Activated gamma-delta T cell treated with Interleukin-2 at 50 U/mL for 16 hours (primary cell): ENCODE data around the gene TNNT1.
"Not testable (repeated sequence)": the region's sequence is repeated elsewhere in the genome, so short reads cannot be mapped to it uniquely, and the experiment has no call there.

Experiments used
- DNase-seq: peaks from one replicate; pipeline ENCODE4 v3.0.0-alpha.2; 2020

TNNT1 gene

DNA sequence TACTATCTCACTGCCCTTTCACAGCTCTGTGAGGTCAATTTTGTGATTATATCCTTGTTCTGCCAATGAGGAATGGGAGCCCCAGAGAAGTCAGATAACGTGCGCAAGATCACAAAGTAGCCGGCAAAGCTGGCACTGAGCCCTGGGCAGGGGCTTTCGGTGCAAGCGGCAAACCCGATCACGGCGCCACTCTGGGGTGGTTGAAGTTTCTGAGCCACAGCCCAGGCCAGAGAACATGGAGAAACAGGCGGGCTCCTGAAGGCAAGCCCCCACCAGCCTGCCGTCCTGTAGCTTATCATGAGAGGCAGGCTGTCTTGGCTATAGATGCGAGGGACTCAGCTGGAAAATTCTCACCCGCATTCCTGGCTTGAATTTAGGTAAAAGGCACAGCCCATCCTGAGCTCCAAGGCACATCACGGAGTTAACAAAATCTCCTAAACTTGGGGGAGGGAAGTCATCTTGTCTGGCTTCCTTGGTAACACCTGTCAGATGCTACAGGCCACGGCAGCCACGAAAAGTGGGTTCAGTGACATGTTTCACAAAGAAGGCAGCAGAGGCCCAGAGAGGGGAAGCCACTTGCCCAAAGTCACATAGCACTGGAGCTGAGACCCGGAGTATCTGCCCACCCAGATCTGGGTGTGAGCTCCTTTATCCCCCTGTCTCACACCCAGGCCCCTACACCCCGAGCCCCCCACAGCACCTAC, 12.5 kb downstream of the TNNT1 start:
- no peak for DNase-seq

DNA sequence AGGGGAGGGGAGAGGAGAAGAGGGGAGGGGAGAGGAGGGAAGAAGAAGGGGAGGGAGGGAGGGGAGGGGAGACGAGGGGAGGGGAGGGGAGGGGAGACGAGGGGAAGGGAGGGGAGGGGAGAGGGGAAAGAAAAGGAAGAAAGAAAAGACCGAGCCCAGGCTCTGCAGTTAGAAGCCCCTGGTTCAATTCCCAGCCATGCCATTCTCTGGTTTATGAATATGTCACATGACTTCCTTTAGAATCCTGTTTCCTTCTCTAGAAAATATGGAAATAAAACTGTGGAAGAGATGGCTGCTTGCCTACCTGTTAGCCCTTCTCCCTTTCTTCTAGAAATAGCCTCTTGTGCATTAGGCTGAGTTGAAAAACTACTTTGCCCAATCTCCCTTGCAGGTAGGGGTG, 14.3 kb downstream of the TNNT1 start:
- no peak for DNase-seq

DNA sequence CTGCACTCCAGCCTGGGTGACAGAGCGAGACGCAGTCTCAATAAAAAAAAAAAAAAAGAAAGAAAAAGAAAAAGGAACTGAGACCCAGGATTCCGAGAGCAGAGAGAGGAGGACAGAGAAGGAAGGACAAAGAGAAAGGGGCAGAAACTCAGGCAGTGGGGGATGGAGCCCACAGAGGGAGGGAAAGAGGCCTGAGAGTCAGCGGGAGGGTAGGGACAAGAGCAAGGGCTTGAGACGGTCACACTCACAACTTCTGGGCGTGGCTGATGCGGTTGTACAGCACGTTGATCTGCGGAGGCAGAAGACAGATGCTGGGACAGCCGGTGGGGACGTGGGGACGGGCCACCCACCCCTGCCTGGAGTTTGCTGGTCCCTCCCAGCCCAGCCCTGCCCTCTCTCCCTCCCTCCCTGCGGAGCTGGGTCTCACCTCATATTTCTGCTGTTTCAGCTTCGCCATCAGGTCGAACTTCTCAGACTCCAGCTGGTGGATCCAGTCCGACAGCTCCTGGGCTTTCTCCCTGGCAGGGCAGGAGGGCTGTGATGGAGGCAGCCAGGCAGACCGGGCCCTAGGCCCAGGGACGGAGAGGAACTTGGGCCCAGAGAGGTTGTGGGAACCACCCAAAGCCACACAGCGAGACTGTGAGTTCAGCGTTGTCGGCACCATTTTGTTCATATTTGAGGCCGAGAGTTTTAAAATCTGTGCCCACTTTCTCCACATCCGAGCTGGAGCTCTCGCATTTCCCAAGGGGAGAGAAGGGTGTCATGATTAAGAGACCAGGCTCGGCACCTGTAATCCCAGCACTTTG, 15.2 kb downstream of the TNNT1 start:
- DNase-seq = no peak

DNA sequence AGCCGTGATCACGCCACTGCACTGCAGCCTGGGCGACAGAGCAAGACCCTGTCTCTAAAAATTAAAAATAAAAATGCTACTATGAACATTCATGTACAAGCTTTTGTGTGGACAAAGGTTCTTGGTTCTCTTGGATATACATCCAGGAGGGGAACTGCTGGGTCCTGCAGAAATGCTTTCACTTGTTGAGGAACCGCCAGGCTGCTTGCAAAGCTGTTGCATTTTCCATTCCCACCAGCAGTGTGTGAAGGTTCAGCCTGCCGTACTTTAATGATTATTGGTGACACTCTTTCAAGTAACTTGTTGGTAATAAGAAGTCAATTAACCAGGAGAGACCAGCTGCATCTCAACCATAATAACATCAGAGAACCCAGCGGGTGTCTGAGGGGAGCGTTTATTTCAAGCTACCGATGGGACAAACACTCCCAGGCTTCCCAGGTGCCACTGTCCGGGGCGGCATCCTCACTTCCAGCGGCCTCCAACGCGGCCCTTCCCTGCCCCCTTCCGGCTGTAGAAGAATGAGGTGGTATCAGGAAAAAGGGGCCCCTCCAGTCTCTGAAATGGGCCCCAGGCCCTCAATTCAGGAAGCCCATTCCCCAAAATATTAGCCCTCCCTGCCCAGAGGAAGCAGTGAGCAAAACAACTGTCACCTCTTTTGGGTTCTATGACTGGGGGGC, 16.4 kb downstream of the TNNT1 start:
- DNase-seq = no peak

DNA sequence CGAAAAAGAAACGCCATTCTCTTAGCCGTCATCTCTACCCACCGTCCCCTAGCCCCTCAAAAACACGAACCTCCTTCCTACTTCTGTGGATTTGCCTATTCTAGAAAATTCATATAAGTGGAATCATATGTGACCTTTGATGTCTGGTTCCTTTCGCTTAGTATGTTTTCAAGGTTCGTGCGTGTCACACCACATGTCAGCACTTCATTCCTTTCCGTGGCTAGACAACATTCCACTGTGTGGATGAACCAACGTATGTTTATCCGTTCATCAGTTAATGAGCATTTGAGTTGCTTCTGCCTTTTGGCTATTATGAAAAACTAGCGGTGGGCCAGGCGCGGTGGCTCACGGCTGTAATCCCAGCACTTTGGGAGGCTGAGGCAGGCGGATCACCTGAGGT, 17.6 kb downstream of the TNNT1 start:
- DNase-seq = no peak

DNA sequence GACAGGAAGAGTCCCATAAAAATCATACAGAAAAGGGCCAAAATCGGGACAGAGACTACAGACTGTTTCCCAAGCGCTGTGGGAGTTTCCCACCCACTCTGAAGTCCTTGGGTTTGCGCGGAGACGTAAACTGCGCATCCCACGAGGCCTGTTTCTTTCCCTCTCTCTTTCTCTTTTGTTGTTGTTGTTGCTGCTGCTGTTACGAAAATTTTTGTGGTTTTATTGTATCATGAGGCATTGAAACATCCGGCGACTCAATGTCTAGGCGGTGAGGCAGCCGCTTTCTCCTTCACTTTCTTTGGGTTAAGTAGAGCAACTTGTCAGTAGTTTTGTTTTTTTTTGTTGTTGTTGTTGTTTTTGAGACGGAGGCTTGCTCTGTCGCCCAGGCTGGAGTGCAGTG, 30.0 kb downstream of the TNNT1 start:
- DNase-seq = no peak

DNA sequence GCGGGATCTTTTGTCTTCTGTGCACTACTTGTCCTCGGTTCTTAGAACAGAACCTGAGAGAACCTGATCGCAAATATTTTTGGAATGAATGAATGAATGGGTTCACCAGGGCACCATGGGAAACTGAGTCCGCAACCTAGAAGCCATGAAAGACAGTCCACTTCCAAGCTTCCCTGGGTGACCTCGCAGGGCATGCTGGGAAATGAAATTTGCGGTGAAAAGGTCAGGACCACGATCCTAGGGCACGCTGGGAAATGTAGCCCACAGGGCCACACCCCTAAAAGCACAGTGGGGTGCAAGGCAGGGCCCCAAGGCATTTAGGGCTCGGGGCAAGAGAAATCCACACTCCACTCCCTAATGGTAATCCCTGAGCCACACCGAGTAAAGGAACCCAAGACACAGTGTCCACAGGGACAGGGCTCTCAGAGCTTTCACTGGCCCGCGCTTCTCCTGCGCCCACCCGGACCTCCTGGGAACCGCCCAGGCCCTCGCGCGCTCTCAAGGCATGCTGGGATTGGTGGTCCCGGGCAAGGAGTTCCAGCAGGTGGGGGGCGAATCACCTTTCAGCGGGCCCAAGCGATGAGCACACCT, 30.5 kb downstream of the TNNT1 start:
- no peak for DNase-seq

DNA sequence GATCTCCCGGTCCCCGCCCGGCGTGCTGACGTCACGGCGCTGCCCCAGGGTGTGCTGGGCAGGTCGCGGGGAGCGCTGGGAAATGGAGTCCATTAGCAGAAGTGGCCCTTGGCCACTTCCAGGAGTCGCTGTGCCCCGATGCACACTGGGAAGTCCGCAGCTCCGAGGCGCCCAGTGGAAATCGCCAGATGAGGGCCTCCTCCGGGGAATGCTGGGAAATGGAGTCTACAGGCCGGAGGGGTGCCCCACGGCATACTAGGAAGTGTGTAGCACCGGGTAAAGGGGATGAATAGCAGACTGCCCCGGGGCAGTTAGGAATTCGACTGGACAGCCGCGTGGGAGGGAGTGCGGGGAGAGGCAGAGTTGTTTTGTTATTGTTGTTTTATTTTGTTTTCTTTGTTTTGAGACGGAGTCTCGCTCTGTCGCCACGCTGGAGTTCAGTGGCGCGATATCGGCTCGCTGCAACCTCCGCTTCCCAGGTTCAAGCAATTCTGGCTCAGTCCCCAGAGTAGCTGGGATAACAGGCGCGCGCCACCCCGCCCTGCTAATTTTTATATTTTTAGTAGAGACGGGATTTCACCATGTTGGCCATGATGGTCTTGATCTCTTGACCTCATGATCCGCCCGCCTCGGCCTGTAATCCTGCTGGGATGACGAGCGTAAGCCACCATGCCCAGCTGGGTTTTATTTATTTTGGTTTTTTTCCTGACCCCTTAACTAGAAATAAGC, 31.2 kb downstream of the TNNT1 start:
- peak; percentile 96 for DNase-seq

DNA sequence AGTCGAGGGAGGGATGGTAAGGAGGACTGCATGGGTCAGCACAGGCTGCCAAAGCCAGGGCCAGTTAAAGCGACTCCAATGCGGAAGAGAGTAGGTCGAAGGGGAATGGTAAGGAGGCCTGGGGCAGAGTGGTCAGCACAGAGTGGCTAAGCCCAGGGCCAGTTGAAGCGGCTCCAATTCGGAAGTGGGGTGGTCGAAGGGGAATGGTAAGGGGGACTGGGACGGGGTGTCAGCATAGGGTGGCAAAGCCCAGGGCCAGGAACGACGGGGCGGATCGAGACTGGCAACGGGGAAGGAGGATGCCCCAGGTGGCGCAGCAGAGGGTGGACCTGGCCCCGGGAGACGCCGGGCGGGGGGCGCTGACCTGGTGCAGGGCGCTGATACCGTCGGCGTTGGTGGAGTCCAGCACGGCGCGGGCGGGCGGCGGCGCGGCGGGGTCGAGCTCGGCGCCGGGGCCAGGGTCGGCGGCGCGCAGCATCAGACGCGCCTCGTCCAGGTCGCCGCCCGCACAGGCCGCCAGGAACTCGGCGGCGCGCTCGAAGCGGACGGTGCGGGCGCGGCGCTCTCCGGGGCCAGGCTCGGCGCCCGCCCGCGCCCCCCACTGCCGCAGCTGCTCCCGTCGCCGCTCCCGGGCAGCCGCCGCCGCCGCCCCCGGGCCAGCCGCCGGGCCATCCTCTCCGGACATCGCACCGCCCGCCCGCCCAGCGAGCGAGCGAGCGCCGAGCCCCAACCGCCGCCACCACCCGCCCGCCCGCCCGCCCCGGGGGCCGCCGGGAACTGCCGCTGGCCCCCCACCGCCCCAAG, 31.9 kb downstream of the TNNT1 start, which contains the start of gene PPP1R12C:
PPP1R12C (minus strand) TSS at position 779 of the 804 bp plus-strand sequence; CDS start at position 685, 94 bp downstream.
- DNase-seq = no peak

DNA sequence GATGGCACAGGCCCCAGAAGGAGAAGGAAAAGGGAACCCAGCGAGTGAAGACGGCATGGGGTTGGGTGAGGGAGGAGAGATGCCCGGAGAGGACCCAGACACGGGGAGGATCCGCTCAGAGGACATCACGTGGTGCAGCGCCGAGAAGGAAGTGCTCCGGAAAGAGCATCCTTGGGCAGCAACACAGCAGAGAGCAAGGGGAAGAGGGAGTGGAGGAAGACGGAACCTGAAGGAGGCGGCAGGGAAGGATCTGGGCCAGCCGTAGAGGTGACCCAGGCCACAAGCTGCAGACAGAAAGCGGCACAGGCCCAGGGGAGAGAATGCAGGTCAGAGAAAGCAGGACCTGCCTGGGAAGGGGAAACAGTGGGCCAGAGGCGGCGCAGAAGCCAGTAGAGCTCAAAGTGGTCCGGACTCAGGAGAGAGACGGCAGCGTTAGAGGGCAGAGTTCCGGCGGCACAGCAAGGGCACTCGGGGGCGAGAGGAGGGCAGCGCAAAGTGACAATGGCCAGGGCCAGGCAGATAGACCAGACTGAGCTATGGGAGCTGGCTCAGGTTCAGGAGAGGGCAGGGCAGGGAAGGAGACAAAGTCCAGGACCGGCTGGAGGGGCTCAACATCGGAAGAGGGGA, 32.7 kb downstream of the TNNT1 start:
- peak; percentile 45 for DNase-seq

DNA sequence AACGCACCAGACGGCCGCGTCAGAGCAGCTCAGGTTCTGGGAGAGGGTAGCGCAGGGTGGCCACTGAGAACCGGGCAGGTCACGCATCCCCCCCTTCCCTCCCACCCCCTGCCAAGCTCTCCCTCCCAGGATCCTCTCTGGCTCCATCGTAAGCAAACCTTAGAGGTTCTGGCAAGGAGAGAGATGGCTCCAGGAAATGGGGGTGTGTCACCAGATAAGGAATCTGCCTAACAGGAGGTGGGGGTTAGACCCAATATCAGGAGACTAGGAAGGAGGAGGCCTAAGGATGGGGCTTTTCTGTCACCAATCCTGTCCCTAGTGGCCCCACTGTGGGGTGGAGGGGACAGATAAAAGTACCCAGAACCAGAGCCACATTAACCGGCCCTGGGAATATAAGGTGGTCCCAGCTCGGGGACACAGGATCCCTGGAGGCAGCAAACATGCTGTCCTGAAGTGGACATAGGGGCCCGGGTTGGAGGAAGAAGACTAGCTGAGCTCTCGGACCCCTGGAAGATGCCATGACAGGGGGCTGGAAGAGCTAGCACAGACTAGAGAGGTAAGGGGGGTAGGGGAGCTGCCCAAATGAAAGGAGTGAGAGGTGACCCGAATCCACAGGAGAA, 33.5 kb downstream of the TNNT1 start:
- DNase-seq = no peak

DNA sequence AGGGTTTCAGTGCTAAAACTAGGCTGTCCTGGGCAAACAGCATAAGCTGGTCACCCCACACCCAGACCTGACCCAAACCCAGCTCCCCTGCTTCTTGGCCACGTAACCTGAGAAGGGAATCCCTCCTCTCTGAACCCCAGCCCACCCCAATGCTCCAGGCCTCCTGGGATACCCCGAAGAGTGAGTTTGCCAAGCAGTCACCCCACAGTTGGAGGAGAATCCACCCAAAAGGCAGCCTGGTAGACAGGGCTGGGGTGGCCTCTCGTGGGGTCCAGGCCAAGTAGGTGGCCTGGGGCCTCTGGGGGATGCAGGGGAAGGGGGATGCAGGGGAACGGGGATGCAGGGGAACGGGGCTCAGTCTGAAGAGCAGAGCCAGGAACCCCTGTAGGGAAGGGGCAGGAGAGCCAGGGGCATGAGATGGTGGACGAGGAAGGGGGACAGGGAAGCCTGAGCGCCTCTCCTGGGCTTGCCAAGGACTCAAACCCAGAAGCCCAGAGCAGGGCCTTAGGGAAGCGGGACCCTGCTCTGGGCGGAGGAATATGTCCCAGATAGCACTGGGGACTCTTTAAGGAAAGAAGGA, 34.4 kb downstream of the TNNT1 start:
- DNase-seq = no peak

DNA sequence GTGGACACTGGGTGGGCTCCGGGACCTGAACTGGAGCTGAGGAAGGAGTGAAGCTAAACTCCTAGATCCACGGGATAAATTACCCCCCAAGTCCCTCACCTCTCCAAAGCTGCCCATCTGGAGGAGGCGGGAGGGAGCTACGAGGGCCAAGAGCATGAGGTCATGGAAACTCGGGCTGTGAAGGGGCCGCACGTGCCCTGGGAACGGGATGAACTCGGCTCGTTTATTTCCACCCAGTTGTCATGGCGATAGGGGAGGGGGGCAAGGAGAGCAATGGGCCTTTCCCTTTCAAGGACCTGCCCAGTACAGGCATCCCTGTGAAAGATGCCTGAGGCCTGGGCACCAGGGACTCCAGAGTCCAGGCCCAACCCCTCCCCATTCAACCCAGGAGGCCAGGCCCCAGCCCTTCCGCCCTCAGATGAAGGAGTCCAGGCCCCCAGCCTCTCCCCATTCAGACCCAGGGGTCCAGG, 35.4 kb downstream of the TNNT1 start:
- no peak for DNase-seq

DNA sequence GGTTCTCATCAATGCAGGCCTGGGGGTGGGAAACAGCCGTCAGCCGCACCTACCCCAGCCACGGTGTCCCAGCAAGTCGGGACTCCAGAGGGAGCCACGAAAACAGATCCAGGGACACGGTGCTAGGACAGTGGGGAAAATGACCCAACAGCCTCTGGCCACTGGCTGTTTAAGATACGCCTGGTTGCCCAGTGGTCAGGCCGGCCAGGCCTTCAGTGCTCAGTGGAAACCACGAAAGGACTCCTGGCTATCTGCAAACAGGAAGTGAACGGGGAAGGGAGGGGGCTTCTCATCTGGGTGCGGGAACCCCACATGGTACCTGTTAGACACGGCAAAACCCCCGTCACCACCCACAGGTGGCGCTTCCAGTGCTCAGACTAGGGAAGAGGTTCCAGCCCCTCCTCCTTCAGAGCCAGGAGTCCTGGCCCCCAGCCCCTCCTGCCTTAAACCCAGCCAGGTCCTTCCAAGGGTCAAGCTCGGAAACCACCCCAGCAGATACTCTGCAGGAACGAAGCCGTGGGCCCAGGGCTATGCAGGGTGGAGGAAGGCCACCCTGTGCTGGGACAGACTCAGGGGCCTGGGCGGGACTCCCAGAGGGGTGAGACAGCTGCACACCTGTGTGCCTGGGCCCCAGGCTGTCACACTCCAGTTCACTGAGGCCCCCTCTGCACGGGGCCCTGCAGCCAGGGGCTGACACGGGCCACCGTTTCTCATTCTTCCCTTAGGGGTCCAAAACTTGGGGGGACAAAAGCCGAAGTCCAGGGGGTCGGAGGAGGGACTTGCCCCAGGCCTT, 36.0 kb downstream of the TNNT1 start:
- DNase-seq = no peak

DNA sequence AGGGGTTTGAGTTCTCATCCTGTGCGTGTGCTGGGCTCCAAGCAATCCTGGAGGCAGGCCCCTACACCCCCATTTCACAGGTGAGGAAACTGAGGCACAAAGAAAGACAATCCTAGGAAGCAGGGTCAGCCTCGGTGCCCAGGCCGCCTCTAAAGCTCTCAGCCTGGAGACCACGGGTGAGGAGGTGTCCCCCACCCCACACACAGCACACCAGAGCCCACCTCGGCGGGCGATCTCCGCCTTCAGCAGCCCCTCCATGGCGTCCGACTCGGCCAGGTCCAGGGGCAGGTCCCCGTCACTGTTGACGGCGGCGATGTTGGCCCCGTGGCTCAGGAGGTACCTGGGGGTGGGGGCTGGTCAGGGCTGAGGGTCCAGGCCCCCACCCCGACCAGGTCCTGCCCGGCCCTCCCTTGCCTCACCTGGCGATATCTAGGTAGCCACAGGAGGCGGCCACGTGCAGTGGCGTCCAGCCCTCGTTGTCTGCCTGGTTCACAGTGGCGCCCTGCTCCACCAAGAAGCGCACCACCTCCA, 36.7 kb downstream of the TNNT1 start:
- DNase-seq = no peak

DNA sequence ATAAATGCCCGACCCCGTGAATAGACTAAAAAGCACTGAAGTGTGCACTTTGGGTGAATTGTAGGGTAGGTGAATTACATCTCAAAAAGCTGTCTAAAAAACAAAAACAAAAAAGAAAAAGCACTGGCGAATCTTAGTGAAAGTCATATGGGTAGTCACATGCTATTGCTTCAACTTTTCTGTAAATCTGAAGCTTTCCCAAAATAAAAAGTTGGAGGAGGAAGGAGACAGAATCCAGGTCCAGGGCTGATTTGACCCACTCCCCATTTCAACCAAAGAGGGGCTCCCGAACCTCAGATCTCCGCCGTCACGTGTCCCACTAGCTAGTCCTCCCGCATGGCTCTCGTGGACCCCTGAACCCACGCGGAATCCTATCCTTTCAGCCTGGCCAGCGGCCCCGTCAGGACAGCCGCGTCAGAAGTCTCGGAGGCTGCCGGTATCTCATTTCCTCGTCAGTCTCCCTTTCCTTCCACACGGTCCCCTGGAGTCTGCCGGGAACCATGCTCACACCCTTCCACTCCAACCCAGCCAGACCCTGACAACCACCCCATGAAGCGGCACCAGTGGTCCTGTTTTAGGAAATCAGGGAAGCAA, 37.7 kb downstream of the TNNT1 start:
- no peak for DNase-seq

DNA sequence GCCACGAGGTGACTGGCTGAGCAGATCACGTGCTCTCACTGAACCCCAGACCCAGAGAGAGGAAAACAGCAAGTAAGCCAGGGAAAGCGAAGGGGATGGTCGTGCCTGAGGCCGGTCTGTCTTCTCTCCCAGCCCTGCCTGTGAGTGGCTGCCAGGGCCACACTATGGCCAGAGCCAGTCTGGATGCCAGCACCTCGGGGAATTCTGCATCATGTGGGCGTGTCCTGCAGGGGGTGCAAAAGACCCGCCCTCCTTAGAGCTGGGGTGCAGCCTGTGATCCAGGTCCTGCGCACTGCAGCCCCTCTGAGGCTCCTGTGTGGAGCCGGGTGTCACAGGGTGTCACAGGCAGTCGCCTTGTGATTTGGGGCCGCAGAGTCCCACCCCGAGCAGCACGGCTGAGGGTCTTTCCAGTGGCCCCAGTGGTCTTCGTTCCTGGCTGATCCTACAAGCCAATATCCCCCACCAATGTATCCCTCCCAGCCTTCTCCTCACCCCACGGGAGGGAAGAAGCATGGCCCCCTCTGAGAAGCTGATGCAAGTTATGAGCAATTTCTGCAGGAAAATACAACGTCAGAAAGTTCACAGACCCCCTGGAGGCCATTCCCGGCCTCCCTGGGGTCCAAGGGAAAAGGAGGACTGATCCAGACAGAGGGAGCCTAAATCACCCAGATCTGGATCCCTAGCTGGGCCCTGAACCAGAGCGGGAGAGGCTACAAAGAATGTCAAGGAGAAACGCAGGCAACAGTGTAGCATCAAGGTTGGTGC, 39.3 kb downstream of the TNNT1 start:
- no peak for DNase-seq

DNA sequence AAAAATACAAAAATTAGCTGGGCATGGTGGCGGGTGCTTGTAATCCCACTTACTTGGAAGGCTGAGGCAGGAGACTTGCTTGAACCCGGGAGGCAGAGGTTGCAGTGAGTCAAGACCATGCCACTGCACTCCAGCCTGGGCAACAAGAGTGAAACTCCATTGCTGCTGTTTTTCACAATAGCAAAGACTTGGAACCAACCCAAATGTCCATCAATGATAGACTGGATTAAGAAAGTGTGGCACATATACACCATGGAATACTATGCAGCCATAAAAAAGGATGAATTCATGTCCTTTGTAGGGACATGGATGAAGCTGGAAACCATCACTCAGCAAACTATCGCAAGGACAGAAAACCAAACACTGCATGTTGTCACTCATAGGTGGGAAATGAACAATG, 41.8 kb downstream of the TNNT1 start:
- DNase-seq = not testable (repeated sequence)
